ENCODE results near the gene CDC123.
"Not testable (repeated sequence)": the region's sequence is repeated elsewhere in the genome, so short reads cannot be mapped to it uniquely, and the experiment has no call there.

The CDC123 gene

GRCh38 chr10:12191715-12192114 is 4.3 kb upstream of the CDC123 start:
- no peak for DNase-seq (ENCODE audit: low spot score)

- peak; percentile 51 for DNase-seq (ENCODE audit: low spot score)
These were observed 2.8 kb upstream of the CDC123 start for GRCh38 chr10:12193193-12193592.

GRCh38 chr10:12194752-12195271 is 1.2 kb upstream of the CDC123 start:
- no peak for DNase-seq (ENCODE audit: low spot score)

- no peak for DNase-seq (ENCODE audit: low spot score)
These were observed 746 bp upstream of the CDC123 start for GRCh38 chr10:12195281-12195602.

- no peak for DNase-seq (ENCODE audit: low spot score)
These were observed 683 bp downstream of the CDC123 start for GRCh38 chr10:12196531-12197211.

- no peak for DNase-seq (ENCODE audit: low spot score)
These were observed 2.2 kb downstream of the CDC123 start for GRCh38 chr10:12198156-12198555.

- no peak for DNase-seq (ENCODE audit: low spot score)
These were observed 4.9 kb downstream of the CDC123 start for GRCh38 chr10:12200850-12201249.

- DNase-seq (ENCODE audit: low spot score): no peak
These were observed 5.6 kb downstream of the CDC123 start for GRCh38 chr10:12201543-12201942.

- DNase-seq (ENCODE audit: low spot score): no peak
These were observed 6.2 kb downstream of the CDC123 start for GRCh38 chr10:12202226-12202625.

GRCh38 chr10:12205082-12205481 is 9.1 kb downstream of the CDC123 start:
- no peak for DNase-seq (ENCODE audit: low spot score)

- DNase-seq (ENCODE audit: low spot score): no peak
These were observed 11.1 kb downstream of the CDC123 start for GRCh38 chr10:12207114-12207513.

- no peak for DNase-seq (ENCODE audit: low spot score)
These were observed 12.5 kb downstream of the CDC123 start for GRCh38 chr10:12208460-12208859.

GRCh38 chr10:12212454-12212853 is 16.5 kb downstream of the CDC123 start:
- no peak for DNase-seq (ENCODE audit: low spot score)

GRCh38 chr10:12213621-12214020 is 17.6 kb downstream of the CDC123 start:
- no peak for DNase-seq (ENCODE audit: low spot score)

GRCh38 chr10:12214093-12214492 is 18.1 kb downstream of the CDC123 start:
- no peak for DNase-seq (ENCODE audit: low spot score)

GRCh38 chr10:12214763-12215218 is 18.8 kb downstream of the CDC123 start:
- peak; percentile 50 for DNase-seq (ENCODE audit: low spot score)

- DNase-seq (ENCODE audit: low spot score): no peak
These were observed 23.0 kb downstream of the CDC123 start for GRCh38 chr10:12218991-12219390.

- DNase-seq (ENCODE audit: low spot score): no peak
These were observed 25.6 kb downstream of the CDC123 start for GRCh38 chr10:12221323-12222298.

GRCh38 chr10:12225444-12225843 is 29.5 kb downstream of the CDC123 start:
- no peak for DNase-seq (ENCODE audit: low spot score)

GRCh38 chr10:12226438-12226837 is 30.4 kb downstream of the CDC123 start:
- not testable (repeated sequence) for DNase-seq (ENCODE audit: low spot score)

GRCh38 chr10:12228851-12229250 is 32.9 kb downstream of the CDC123 start:
- no peak for DNase-seq (ENCODE audit: low spot score)

- not testable (repeated sequence) for DNase-seq (ENCODE audit: low spot score)
These were observed 38.7 kb downstream of the CDC123 start for GRCh38 chr10:12234687-12235086.

GRCh38 chr10:12235116-12235694 is 39.2 kb downstream of the CDC123 start:
- no peak for DNase-seq (ENCODE audit: low spot score)

Data from AG20443 (cell line).